Urinary bladder (tissue), 4 donors: ENCODE data around the gene CORO2A. TPM values are rescaled to one million over a fixed set of nuclear protein-coding genes. Genes with fewer than 3 reads are reported as not detected.
"Not testable (repeated sequence)": the region's sequence is repeated elsewhere in the genome, so short reads cannot be mapped to it uniquely, and the experiment has no call there.

Source experiments
- DNase-seq: peaks from one replicate; pipeline ENCODE4 v3.0.0-alpha.2; 2015; ENCODE audit errors: extremely low spot score
- H3K27ac ChIP-seq: one replicate; pipeline ENCODE4 v1.5.1; 2013; ENCODE audit warnings: low read depth, mild to moderate bottlenecking, moderate library complexity
- H3K36me3 ChIP-seq: one replicate; pipeline ENCODE4 v1.6.1; 2013; ENCODE audit warnings: mild to moderate bottlenecking, moderate library complexity; ENCODE audit not compliant: insufficient read depth
- H3K4me1 ChIP-seq: one replicate; pipeline ENCODE4 v1.6.1; 2013; ENCODE audit warnings: mild to moderate bottlenecking, moderate library complexity; ENCODE audit not compliant: insufficient read depth
- H3K4me3 ChIP-seq: one replicate; pipeline ENCODE4 v1.5.1; 2013; ENCODE audit warnings: low read depth, low read length
- WGBS: extraction: QIAGEN DNeasy Blood & Tissue Kit; methylation state at CpG from one replicate; pipeline ENCODE4 v1.1.7; 2013; 5-methylcytosine and 5-hydroxymethylcytosine counted together
- polyA plus RNA-seq: library from polyadenylated mRNA; stranded (reverse); fragments of 200-250 nt; gene quantifications from one replicate; pipeline ENCODE4 v1.2.3, GENCODE V29; 2013
- total RNA-seq: library from RNA; depleted of rRNA; stranded (reverse); fragments of >200 nt; gene quantifications from one replicate; pipeline ENCODE4 v1.2.3, GENCODE V29; 2014
- donor health status: healthy with polysubstance abuse.
- donor health status: healthy.

Gene CORO2A
- total and polyA plus RNA-seq, 2 donors: 3.4 to 4.1 TPM

- no peak for DNase-seq
- WGBS: 86% methylated on average over 10 of the region's 10 CpGs
- Histone ChIP-seq H3K4me1 (no peaks in the 10 kb centered on the region), H3K4me3 (no peak overlapping the region), H3K36me3 (no peaks in the 10 kb centered on the region), H3K27ac (no peak overlapping the region)
Observed at GRCh38 chr9:98129451-98129881, 63.0 kb downstream of the CORO2A start.

GRCh38 chr9:98128316-98128715, 64.1 kb downstream of the CORO2A start:
- no peak for DNase-seq
- Histone ChIP-seq H3K4me3 (no peak overlapping the region), H3K27ac (no peak overlapping the region), H3K36me3 (no peaks in the 10 kb centered on the region), H3K4me1 (no peaks in the 10 kb centered on the region)
- 97% methylated on average over 16 of the region's 16 CpGs for WGBS

GRCh38 chr9:98127226-98127625, 65.2 kb downstream of the CORO2A start:
- no peak for DNase-seq
- no peaks in the 10 kb centered on the region for H3K36me3 ChIP-seq
- H3K27ac ChIP-seq: no peak overlapping the region
- 95% methylated on average over 8 of the region's 8 CpGs for WGBS
- H3K4me3 ChIP-seq: no peak overlapping the region
- H3K4me1 ChIP-seq: no peaks in the 10 kb centered on the region

- Histone ChIP-seq H3K4me3 (no peak overlapping the region), H3K36me3 (no peaks in the 10 kb centered on the region), H3K4me1 (no peaks in the 10 kb centered on the region), H3K27ac (no peak overlapping the region)
- WGBS: 91% methylated on average over 15 of the region's 15 CpGs
- DNase-seq: no peak
Observed at GRCh38 chr9:98124637-98125426, 67.6 kb downstream of the CORO2A start.

- 92% methylated on average over 13 of the region's 13 CpGs for WGBS
- not testable (repeated sequence) for H3K27ac ChIP-seq, H3K36me3 ChIP-seq, H3K4me1 ChIP-seq, H3K4me3 ChIP-seq, DNase-seq
Observed at GRCh38 chr9:98124091-98124490, 68.3 kb downstream of the CORO2A start.

- no peaks in the 10 kb centered on the region for H3K36me3 ChIP-seq
- H3K27ac ChIP-seq: no peak overlapping the region
- H3K4me1 ChIP-seq: no peaks in the 10 kb centered on the region
- 47% methylated on average over 3 of the region's 3 CpGs for WGBS
- H3K4me3 ChIP-seq: no peak overlapping the region
- peak; percentile 20 for DNase-seq
Observed at GRCh38 chr9:98121058-98121457, 71.4 kb downstream of the CORO2A start.

GRCh38 chr9:98120476-98120875, 72.0 kb downstream of the CORO2A start:
- Histone ChIP-seq H3K36me3 (no peaks in the 10 kb centered on the region), H3K27ac (no peak overlapping the region), H3K4me1 (no peaks in the 10 kb centered on the region), H3K4me3 (no peak overlapping the region)
- WGBS: 68% methylated on average over 3 of the region's 3 CpGs
- DNase-seq: no peak

- whole genome bisulfite sequencing: 5% methylated on average over 71 of the region's 71 CpGs
- H3K27ac ChIP-seq: peak within 1 kb of the TSS; percentile 19
- DNase-seq: no peak
Observed at GRCh38 chr9:98118640-98119601, 73.5 kb downstream of the CORO2A start, which contains the start of gene TRIM14. TRIM14 (minus strand) TSS chr9:98119222; CDS start chr9:98119188, 34 bp downstream.

GRCh38 chr9:98117984-98118639, 74.3 kb downstream of the CORO2A start:
- Histone ChIP-seq H3K27ac (peak overlapping the region; percentile 19), H3K36me3 (no peaks in the 10 kb centered on the region), H3K4me1 (no peaks in the 10 kb centered on the region), H3K4me3 (peak overlapping the region; percentile 66)
- 61% methylated on average over 5 of the region's 5 CpGs for WGBS
- DNase-seq: no peak

More at GRCh38 chr9:98118640-98119601, 73.5 kb downstream of the CORO2A start, which contains the start of gene TRIM14:
- no peaks in the 10 kb centered on the region for H3K4me1 ChIP-seq
- peak within 1 kb of the TSS; percentile 66 for H3K4me3 ChIP-seq
- no peaks in the 10 kb centered on the region for H3K36me3 ChIP-seq

GRCh38 chr9:98117097-98117496, 75.3 kb downstream of the CORO2A start:
- H3K27ac ChIP-seq, DNase-seq, H3K36me3 ChIP-seq, H3K4me3 ChIP-seq, H3K4me1 ChIP-seq: not testable (repeated sequence)
- WGBS: 95% methylated on average over 6 of the region's 6 CpGs

GRCh38 chr9:98109052-98109451, 83.4 kb downstream of the CORO2A start:
- no peaks in the 10 kb centered on the region for H3K4me1 ChIP-seq
- DNase-seq: no peak
- no peak overlapping the region for H3K4me3 ChIP-seq
- no peaks in the 10 kb centered on the region for H3K36me3 ChIP-seq
- peak overlapping the region; percentile 16 for H3K27ac ChIP-seq
- 59% methylated on average over 3 of the region's 3 CpGs for WGBS

- Histone ChIP-seq H3K27ac (no peak overlapping the region), H3K4me3 (no peak overlapping the region), H3K36me3 (no peaks in the 10 kb centered on the region), H3K4me1 (no peaks in the 10 kb centered on the region)
- no peak for DNase-seq
- 83% methylated on average over 5 of the region's 5 CpGs for WGBS
Observed at GRCh38 chr9:98108531-98109031, 83.9 kb downstream of the CORO2A start.

- 96% methylated on average over 2 of the region's 2 CpGs for WGBS
- H3K27ac ChIP-seq: no peak overlapping the region
- H3K36me3 ChIP-seq: no peaks in the 10 kb centered on the region
- no peak overlapping the region for H3K4me3 ChIP-seq
- DNase-seq: no peak
- H3K4me1 ChIP-seq: no peaks in the 10 kb centered on the region
Observed at GRCh38 chr9:98107926-98108325, 84.5 kb downstream of the CORO2A start.
